SK-N-SH treated with all-trans-retinoic acid at 6 μM for 48 hours (cell line): ENCODE data around the gene FOXG1.

Experiments
- CSDC2 ChIP-seq: fragments of 250-450 bp; sonication (Bioruptor Pico); IDR thresholded peaks from 2 replicates; pipeline ENCODE4 v1.5.0; 2020; ENCODE audit warnings: mild to moderate bottlenecking, moderate library complexity
- ESRRG ChIP-seq: fragments of 250-450 bp; sonication (Bioruptor Pico); IDR thresholded peaks from 2 replicates; pipeline ENCODE4 v1.6.1; 2021; ENCODE audit warnings: mild to moderate bottlenecking
- OSR1 ChIP-seq: fragments of 250-450 bp; sonication (Bioruptor Pico); IDR thresholded peaks from 2 replicates; pipeline ENCODE4 v1.8.0; 2022; ENCODE audit warnings: moderate library complexity, mild to moderate bottlenecking, inconsistent platforms
- PPARA ChIP-seq: fragments of 250-450 bp; sonication (Bioruptor Pico); IDR thresholded peaks from 2 replicates; pipeline ENCODE4 v1.5.0; 2020; ENCODE audit warnings: mild to moderate bottlenecking, borderline replicate concordance
- RARB ChIP-seq: fragments of 250-450 bp; sonication (Bioruptor Pico); IDR thresholded peaks from 2 replicates; pipeline ENCODE4 v1.8.0; 2021; ENCODE audit warnings: mild to moderate bottlenecking, moderate library complexity
- ZC3H10 ChIP-seq: fragments of 250-450 bp; sonication (Bioruptor Pico); IDR thresholded peaks from 2 replicates; pipeline ENCODE4 v1.5.1; 2021; ENCODE audit warnings: mild to moderate bottlenecking, moderate library complexity
- ZNF565 ChIP-seq: fragments of 450-650 bp; formaldehyde crosslinking; conservative IDR thresholded peaks from 2 replicates; pipeline ENCODE4 v1.5.0; 2020; ENCODE audit warnings: low read depth, mild to moderate bottlenecking, moderate library complexity
- ZNF70 ChIP-seq: fragments of 450-650 bp; formaldehyde crosslinking; IDR thresholded peaks from 2 replicates; pipeline ENCODE4 v1.5.0; 2020; ENCODE audit warnings: mild to moderate bottlenecking, moderate library complexity

DNA sequence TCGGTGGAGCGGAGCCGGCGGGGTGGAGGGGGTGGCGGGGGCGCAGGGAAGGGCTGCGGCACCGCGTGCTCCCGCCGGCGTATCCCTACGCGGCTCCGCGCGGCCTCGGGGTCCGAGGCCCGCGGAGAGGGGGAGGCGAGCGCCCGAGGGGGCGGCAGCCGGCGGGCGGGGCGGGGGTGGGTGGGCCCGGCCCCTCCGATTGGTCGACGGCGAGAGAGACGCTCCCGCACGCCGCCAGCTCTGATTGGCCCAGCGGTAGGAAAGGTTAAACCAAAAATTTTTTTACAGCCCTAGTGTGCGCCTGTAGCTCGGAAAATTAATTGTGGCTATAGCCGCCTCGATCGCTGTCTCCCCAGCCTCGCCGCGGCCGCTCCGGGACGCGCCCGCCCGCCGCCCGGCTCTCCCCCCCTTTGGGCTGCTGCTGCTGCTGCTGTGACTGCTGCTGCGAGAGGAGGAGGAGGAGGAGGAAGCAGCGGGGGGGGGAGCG, at the start of gene FOXG1:
- TF ChIP-seq PPARA: no peak
- no peak for TF ChIP-seq ZNF565 (CRISPR knock-in tag)
- no peak for TF ChIP-seq CSDC2
- TF ChIP-seq ZNF70: no peak
- TF ChIP-seq ZC3H10 (CRISPR knock-in tag): no peak
- no peak for TF ChIP-seq ESRRG
- no peak for TF ChIP-seq RARB (CRISPR knock-in tag)
- no peak for TF ChIP-seq OSR1 (CRISPR knock-in tag)
